ENCODE data around the gene EPHA4. TPM values are rescaled to one million over a fixed set of nuclear protein-coding genes. Genes with fewer than 3 reads are reported as not detected.
A peak's percentile ranks its signal among the peaks of the same experiment; 100 is the strongest.

The EPHA4 gene
- total RNA-seq, 5 donors from 2014 or later (not counting 1 experiment from before 2014, with no cell fraction given): 47.2 to 93.9 (median 58.0) TPM

DNA sequence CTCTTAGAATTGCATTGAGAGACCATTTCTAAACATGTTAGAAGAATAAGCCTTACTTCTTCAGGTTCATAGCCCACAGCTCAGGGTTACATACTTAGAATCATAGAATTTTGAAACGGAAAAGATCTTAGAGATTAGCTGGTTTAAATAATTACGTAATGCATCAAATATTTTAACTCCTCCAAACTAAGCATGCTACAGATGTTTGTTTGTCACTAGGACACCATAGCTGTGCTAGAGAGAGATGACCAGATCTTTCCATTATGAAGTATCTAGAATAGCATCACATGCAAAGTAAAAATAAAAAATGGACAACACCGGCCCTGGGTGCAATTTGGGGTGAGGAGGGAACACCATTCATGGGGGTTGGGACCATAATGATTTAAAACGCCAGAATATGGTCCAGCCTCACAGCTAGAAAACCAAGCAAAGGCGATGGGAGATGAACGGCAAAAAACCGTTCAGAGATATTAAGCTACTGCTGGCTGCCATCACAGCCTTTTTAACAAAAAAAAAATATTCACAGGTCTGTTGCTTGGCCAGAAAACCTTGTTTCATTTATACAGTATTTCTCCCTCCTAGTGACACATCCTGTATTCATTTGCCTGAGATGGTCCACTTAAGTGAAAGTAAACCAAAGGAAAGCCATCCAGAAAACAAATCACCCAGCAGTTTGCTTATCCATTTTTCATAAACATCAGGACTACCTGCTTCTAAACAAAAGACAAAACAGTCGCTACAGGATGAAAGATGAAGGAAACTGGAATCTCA is 94.2 kb downstream of the EPHA4 start:
- POLR2A ChIA-PET: no interaction called here
- peaks cover 0 to 9% (median 6%) of the 10 kb centered on the region in 3 donors for H3K4me1 Mint-ChIP-seq
- H3K27me3 Mint-ChIP-seq: no peaks in the 10 kb centered on the region
- peaks cover 38% of the 10 kb centered on the region for H3K36me3 Mint-ChIP-seq
- Histone ChIP-seq H3K9me3 (no peaks in the 10 kb centered on the region), H3K36me3 (ENCODE audit: control insufficient read depth in 2 of 2, extremely low read depth in 1 of 2, insufficient read depth in 1 of 2, low read length in 1 of 2) (peaks cover 5% of the 10 kb centered on the region in 2 donors), H3K4me3 (ENCODE audit: control insufficient read depth in 1 of 2, extremely low read depth in 1 of 2, low read length in 1 of 2) (no peak overlapping the region), H3K4me1 (ENCODE audit: control insufficient read depth in 1 of 2, extremely low read depth in 1 of 2, insufficient read depth in 2 of 2, low read length in 2 of 2) (no peaks in the 10 kb centered on the region), H3K27ac (ENCODE audit: low read length) (no peak overlapping the region), H3K27me3 (replicated peaks in 1 of 2; ENCODE audit: control insufficient read depth in 2 of 2, extremely low read depth in 1 of 2, insufficient read depth in 2 of 2, low read length in 1 of 2) (no peaks in the 10 kb centered on the region)
- H3K4me3 Mint-ChIP-seq: no peak overlapping the region
- H3K27ac Mint-ChIP-seq: no peak overlapping the region
- DNase-seq: no peak
- WGBS (ENCODE audit: insufficient coverage): 84% methylated on average over 5 of the region's 8 CpGs
- no peaks in the 10 kb centered on the region for H3K9me3 Mint-ChIP-seq
- CTCF ChIA-PET: no interaction called here
- ATAC-seq (replicated peaks in 1 of 4): no peak

DNA sequence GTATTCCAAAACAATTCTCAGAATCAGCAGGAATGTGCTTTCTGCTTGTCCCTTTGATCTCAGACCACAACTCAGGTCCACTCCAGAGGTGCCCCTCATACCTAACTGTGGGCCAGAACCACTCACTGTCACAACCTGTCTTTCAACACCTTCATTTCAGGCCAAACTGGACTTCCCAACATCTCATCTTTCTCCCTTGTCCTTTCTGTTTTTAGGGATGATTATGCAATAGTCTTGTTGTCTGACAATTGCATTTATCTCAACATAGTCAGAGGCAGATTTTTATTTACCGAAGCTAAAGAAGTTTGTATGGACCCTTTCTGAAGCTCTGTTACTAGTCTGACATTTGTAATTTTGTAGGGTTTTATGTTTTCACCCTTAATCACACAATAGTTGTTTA is 95.9 kb downstream of the EPHA4 start:
- Histone ChIP-seq H3K4me1 (ENCODE audit: control insufficient read depth in 1 of 2, extremely low read depth in 1 of 2, insufficient read depth in 2 of 2, low read length in 2 of 2) (no peaks in the 10 kb centered on the region), H3K27ac (ENCODE audit: low read length) (no peak overlapping the region), H3K9me3 (no peaks in the 10 kb centered on the region), H3K36me3 (ENCODE audit: control insufficient read depth in 2 of 2, extremely low read depth in 1 of 2, insufficient read depth in 1 of 2, low read length in 1 of 2) (peaks cover 0 to 5% of the 10 kb centered on the region in 2 donors), H3K4me3 (ENCODE audit: control insufficient read depth in 1 of 2, extremely low read depth in 1 of 2, low read length in 1 of 2) (no peak overlapping the region), H3K27me3 (replicated peaks in 1 of 2; ENCODE audit: control insufficient read depth in 2 of 2, extremely low read depth in 1 of 2, insufficient read depth in 2 of 2, low read length in 1 of 2) (no peaks in the 10 kb centered on the region)
- H3K4me3 Mint-ChIP-seq: no peak overlapping the region
- H3K36me3 Mint-ChIP-seq: peaks cover 30% of the 10 kb centered on the region
- no peaks in the 10 kb centered on the region for H3K9me3 Mint-ChIP-seq
- ATAC-seq (replicated peaks in 1 of 4) (no peak), DNase-seq (no peak)
- no CpG with 5 or more reads among the region's 1 CpG for WGBS (ENCODE audit: insufficient coverage)
- ChIA-PET POLR2A (no interaction called here), CTCF (no interaction called here)
- no peaks in the 10 kb centered on the region for H3K27me3 Mint-ChIP-seq
- H3K27ac Mint-ChIP-seq: no peak overlapping the region
- H3K4me1 Mint-ChIP-seq: peaks cover 0 to 11% (median 6%) of the 10 kb centered on the region in 3 donors

GRCh38 chr2:221473451-221473850 is 98.7 kb downstream of the EPHA4 start:
- CTCF ChIA-PET: interaction anchor here in 1 of 2 donors (0.6 kb wide), 1 partner anchor 44 kb away, joined by 3 read pairs; no protein-coding TSS in a partner anchor
- H3K27ac ChIP-seq (ENCODE audit: low read length): no peak overlapping the region
- H3K4me3 ChIP-seq (ENCODE audit: control insufficient read depth in 1 of 2, extremely low read depth in 1 of 2, low read length in 1 of 2): no peak overlapping the region
- peaks cover 0 to 3% of the 10 kb centered on the region in 2 donors for H3K36me3 ChIP-seq (ENCODE audit: control insufficient read depth in 2 of 2, extremely low read depth in 1 of 2, insufficient read depth in 1 of 2, low read length in 1 of 2)
- Mint-ChIP-seq H3K27me3 (no peaks in the 10 kb centered on the region), H3K4me1 (peaks cover 0 to 17% (median 4%) of the 10 kb centered on the region in 3 donors), H3K36me3 (peaks cover 23% of the 10 kb centered on the region), H3K9me3 (no peaks in the 10 kb centered on the region), H3K4me3 (no peak overlapping the region), H3K27ac (no peak overlapping the region)
- H3K27me3 ChIP-seq (replicated peaks in 1 of 2; ENCODE audit: control insufficient read depth in 2 of 2, extremely low read depth in 1 of 2, insufficient read depth in 2 of 2, low read length in 1 of 2): no peaks in the 10 kb centered on the region
- no peaks in the 10 kb centered on the region for H3K9me3 ChIP-seq
- DNase-seq (no peak), ATAC-seq (replicated peaks in 1 of 4) (no peak)
- no peaks in the 10 kb centered on the region for H3K4me1 ChIP-seq (ENCODE audit: control insufficient read depth in 1 of 2, extremely low read depth in 1 of 2, insufficient read depth in 2 of 2, low read length in 2 of 2)
- POLR2A ChIA-PET: interaction anchor here (0.6 kb wide), 2 partner anchors 227 to 854 kb away, joined by 3 to 7 read pairs; no protein-coding TSS in a partner anchor

DNA sequence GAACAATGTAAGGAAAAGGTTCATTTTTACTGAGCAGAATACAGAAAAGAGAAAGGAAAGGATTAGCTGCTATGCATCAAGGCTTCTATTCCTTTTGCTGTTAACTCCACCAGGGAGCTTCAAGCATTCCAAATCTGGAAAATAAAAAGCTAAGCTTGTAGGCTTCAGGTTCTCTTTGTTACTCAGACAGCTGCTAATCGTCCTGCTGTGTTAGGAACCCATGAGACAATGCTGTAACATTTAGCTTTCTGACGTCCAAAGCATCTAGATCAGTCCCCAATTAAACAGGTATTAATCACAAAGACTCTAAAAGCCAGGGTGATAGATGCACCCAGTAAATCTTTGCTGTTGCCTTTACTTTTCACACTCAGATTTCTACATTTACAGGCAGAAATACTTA is 103.8 kb downstream of the EPHA4 start:
- H3K27me3 ChIP-seq (replicated peaks in 1 of 2; ENCODE audit: control insufficient read depth in 2 of 2, extremely low read depth in 1 of 2, insufficient read depth in 2 of 2, low read length in 1 of 2): no peaks in the 10 kb centered on the region
- Mint-ChIP-seq H3K4me3 (no peak overlapping the region), H3K4me1 (peaks cover 30 to 57% (median 39%) of the 10 kb centered on the region in 3 donors), H3K36me3 (peaks cover 12% of the 10 kb centered on the region), H3K27me3 (no peaks in the 10 kb centered on the region), H3K9me3 (no peaks in the 10 kb centered on the region), H3K27ac (peak overlapping the region in 1 of 2 donors; percentile 39)
- peaks cover 15 to 24% of the 10 kb centered on the region in 2 experiments for H3K4me1 ChIP-seq (ENCODE audit: control insufficient read depth in 1 of 2, extremely low read depth in 1 of 2, insufficient read depth in 2 of 2, low read length in 2 of 2)
- ATAC-seq (replicated peaks in 1 of 4): no peak
- WGBS (ENCODE audit: insufficient coverage): 68% methylated on average over 2 of the region's 2 CpGs
- H3K4me3 ChIP-seq (ENCODE audit: control insufficient read depth in 1 of 2, extremely low read depth in 1 of 2, low read length in 1 of 2): no peak overlapping the region
- H3K36me3 ChIP-seq (ENCODE audit: control insufficient read depth in 2 of 2, extremely low read depth in 1 of 2, insufficient read depth in 1 of 2, low read length in 1 of 2): no peaks in the 10 kb centered on the region
- H3K9me3 ChIP-seq: no peaks in the 10 kb centered on the region
- ChIA-PET CTCF (no interaction called here), POLR2A (no interaction called here)
- no peak for DNase-seq
- H3K27ac ChIP-seq (ENCODE audit: low read length): no peak overlapping the region

DNA sequence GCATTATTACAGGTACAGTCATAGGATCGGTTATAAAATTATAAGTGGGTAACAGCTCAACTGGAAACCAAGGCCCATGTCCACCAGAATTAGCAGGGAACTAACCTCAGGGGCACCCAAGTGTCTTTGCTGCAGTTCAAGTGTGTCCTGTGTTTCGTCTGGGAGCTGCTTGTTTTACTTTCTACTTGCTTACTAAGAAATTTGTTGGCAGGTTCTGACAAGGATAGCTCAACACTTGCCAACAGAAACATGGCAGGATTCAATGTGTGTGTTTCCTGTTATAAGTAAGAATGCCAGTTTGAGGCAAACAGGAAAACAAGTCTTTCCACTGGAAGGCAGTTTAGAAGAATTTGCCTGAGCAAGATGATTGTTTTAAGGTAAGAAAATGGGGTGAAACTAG is 104.5 kb downstream of the EPHA4 start:
- peak overlapping the region in 1 of 2 donors; percentile 37 for H3K27ac Mint-ChIP-seq

GRCh38 chr2:221466744-221467143 is 105.4 kb downstream of the EPHA4 start:
- Histone ChIP-seq H3K4me3 (ENCODE audit: control insufficient read depth in 1 of 2, extremely low read depth in 1 of 2, low read length in 1 of 2) (no peak overlapping the region), H3K27ac (ENCODE audit: low read length) (no peak overlapping the region), H3K4me1 (ENCODE audit: control insufficient read depth in 1 of 2, extremely low read depth in 1 of 2, insufficient read depth in 2 of 2, low read length in 2 of 2) (peaks cover 15 to 32% of the 10 kb centered on the region in 2 experiments), H3K36me3 (ENCODE audit: control insufficient read depth in 2 of 2, extremely low read depth in 1 of 2, insufficient read depth in 1 of 2, low read length in 1 of 2) (no peaks in the 10 kb centered on the region), H3K9me3 (no peaks in the 10 kb centered on the region), H3K27me3 (replicated peaks in 1 of 2; ENCODE audit: control insufficient read depth in 2 of 2, extremely low read depth in 1 of 2, insufficient read depth in 2 of 2, low read length in 1 of 2) (no peaks in the 10 kb centered on the region)
- ATAC-seq (replicated peaks in 1 of 4) (no peak), DNase-seq (no peak)
- no peak overlapping the region for H3K4me3 Mint-ChIP-seq
- peaks cover 38 to 66% (median 48%) of the 10 kb centered on the region in 3 donors for H3K4me1 Mint-ChIP-seq
- H3K27me3 Mint-ChIP-seq: no peaks in the 10 kb centered on the region
- peak overlapping the region; percentile 17 to 37 for H3K27ac Mint-ChIP-seq
- H3K9me3 Mint-ChIP-seq: no peaks in the 10 kb centered on the region
- ChIA-PET CTCF (no interaction called here), POLR2A (no interaction called here)
- no CpG with 5 or more reads among the region's 5 CpGs for WGBS (ENCODE audit: insufficient coverage)
- peaks cover 12% of the 10 kb centered on the region for H3K36me3 Mint-ChIP-seq

More for the DNA sequence above, 104.5 kb downstream of the EPHA4 start:
- no peaks in the 10 kb centered on the region for H3K27me3 ChIP-seq (replicated peaks in 1 of 2; ENCODE audit: control insufficient read depth in 2 of 2, extremely low read depth in 1 of 2, insufficient read depth in 2 of 2, low read length in 1 of 2)
- no peak overlapping the region for H3K4me3 Mint-ChIP-seq
- ChIA-PET CTCF (interaction anchor here in 1 of 2 donors (0.9 kb wide), 1 partner anchor 22 kb away, joined by 3 read pairs; no protein-coding TSS in a partner anchor), POLR2A (no interaction called here)
- H3K4me1 Mint-ChIP-seq: peaks cover 37 to 64% (median 46%) of the 10 kb centered on the region in 3 donors
- peaks cover 15 to 28% of the 10 kb centered on the region in 2 experiments for H3K4me1 ChIP-seq (ENCODE audit: control insufficient read depth in 1 of 2, extremely low read depth in 1 of 2, insufficient read depth in 2 of 2, low read length in 2 of 2)
- DNase-seq (no peak), ATAC-seq (replicated peaks in 1 of 4) (no peak)
- peaks cover 12% of the 10 kb centered on the region for H3K36me3 Mint-ChIP-seq
- WGBS (ENCODE audit: insufficient coverage): no CpG with 5 or more reads among the region's 2 CpGs
- no peaks in the 10 kb centered on the region for H3K27me3 Mint-ChIP-seq
- no peaks in the 10 kb centered on the region for H3K36me3 ChIP-seq (ENCODE audit: control insufficient read depth in 2 of 2, extremely low read depth in 1 of 2, insufficient read depth in 1 of 2, low read length in 1 of 2)
- H3K27ac ChIP-seq (ENCODE audit: low read length): no peak overlapping the region
- H3K9me3 ChIP-seq: no peaks in the 10 kb centered on the region
- H3K4me3 ChIP-seq (ENCODE audit: control insufficient read depth in 1 of 2, extremely low read depth in 1 of 2, low read length in 1 of 2): no peak overlapping the region
- no peaks in the 10 kb centered on the region for H3K9me3 Mint-ChIP-seq
